ENCODE results near the gene RAN.
"Not testable (repeated sequence)": the region's sequence is repeated elsewhere in the genome, so short reads cannot be mapped to it uniquely, and the experiment has no call there.

Gene RAN

GRCh38 chr12:130873825-130874224 is 2.0 kb downstream of the RAN start:
- Histone ChIP-seq H3K4me3 (ENCODE audit: low read depth in 1 of 2, low read length in 2 of 2) (no peak overlapping the region), H3K4me1 (ENCODE audit: insufficient read depth, low read length) (peaks cover 23% of the 10 kb centered on the region), H3K36me3 (ENCODE audit: insufficient read depth, low read length) (peaks cover 39% of the 10 kb centered on the region), H3K9me3 (ENCODE audit: low read length) (no peaks in the 10 kb centered on the region), H3K27me3 (ENCODE audit: control insufficient read depth in 1 of 2, insufficient read depth in 2 of 2, low read length in 2 of 2) (no peaks in the 10 kb centered on the region), H3K27ac (ENCODE audit: low read depth, low read length) (no peak overlapping the region), H3K9ac (ENCODE audit: low read length) (no peak overlapping the region)

GRCh38 chr12:130874696-130875095 is 2.8 kb downstream of the RAN start:
- H3K27ac ChIP-seq (ENCODE audit: low read depth, low read length) = no peak overlapping the region

DNA sequence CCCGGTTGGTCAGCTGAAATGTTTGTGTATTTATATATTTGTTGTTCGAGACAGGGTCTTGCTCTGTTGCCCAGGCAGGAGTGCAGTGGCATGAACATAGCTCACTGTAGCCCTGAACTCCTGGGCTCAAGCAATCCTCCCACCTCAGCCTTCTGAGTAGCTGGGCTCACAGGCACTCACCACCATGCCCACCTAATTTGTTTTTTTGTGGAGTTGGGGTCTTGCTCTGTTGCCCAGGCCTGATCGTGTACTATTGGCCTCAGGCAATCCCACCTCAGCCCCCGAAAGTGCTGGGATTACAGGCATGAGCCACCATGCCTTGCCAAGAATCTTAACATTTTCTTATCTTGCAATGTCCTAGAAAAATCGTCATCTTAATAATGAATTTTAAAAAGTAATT is 3.3 kb downstream of the RAN start:
- H3K4me3 ChIP-seq (ENCODE audit: low read depth in 1 of 2, low read length in 2 of 2) = no peak overlapping the region
- H3K4me1 ChIP-seq (ENCODE audit: insufficient read depth, low read length) = peaks cover 23% of the 10 kb centered on the region
- H3K27ac ChIP-seq (ENCODE audit: low read depth, low read length) = no peak overlapping the region
- H3K9me3 ChIP-seq (ENCODE audit: low read length) = no peaks in the 10 kb centered on the region
- no peak overlapping the region for H3K9ac ChIP-seq (ENCODE audit: low read length)
- H3K36me3 ChIP-seq (ENCODE audit: insufficient read depth, low read length) = peaks cover 39% of the 10 kb centered on the region
- H3K27me3 ChIP-seq (ENCODE audit: control insufficient read depth in 1 of 2, insufficient read depth in 2 of 2, low read length in 2 of 2) = no peaks in the 10 kb centered on the region

More at GRCh38 chr12:130874696-130875095, 2.8 kb downstream of the RAN start:
- Histone ChIP-seq H3K9ac (ENCODE audit: low read length) (no peak overlapping the region), H3K4me3 (ENCODE audit: low read depth in 1 of 2, low read length in 2 of 2) (no peak overlapping the region), H3K27me3 (ENCODE audit: control insufficient read depth in 1 of 2, insufficient read depth in 2 of 2, low read length in 2 of 2) (no peaks in the 10 kb centered on the region), H3K4me1 (ENCODE audit: insufficient read depth, low read length) (peaks cover 23% of the 10 kb centered on the region), H3K36me3 (ENCODE audit: insufficient read depth, low read length) (peaks cover 39% of the 10 kb centered on the region), H3K9me3 (ENCODE audit: low read length) (no peaks in the 10 kb centered on the region)

GRCh38 chr12:130875708-130876107 is 3.8 kb downstream of the RAN start:
- not testable (repeated sequence) for H3K4me3 ChIP-seq (ENCODE audit: low read depth in 1 of 2, low read length in 2 of 2); H3K9ac ChIP-seq (ENCODE audit: low read length); H3K27me3 ChIP-seq (ENCODE audit: control insufficient read depth in 1 of 2, insufficient read depth in 2 of 2, low read length in 2 of 2); H3K27ac ChIP-seq (ENCODE audit: low read depth, low read length); H3K9me3 ChIP-seq (ENCODE audit: low read length)
- Histone ChIP-seq H3K4me1 (ENCODE audit: insufficient read depth, low read length) (peaks cover 22% of the 10 kb centered on the region), H3K36me3 (ENCODE audit: insufficient read depth, low read length) (peaks cover 39% of the 10 kb centered on the region)

- H3K9ac ChIP-seq (ENCODE audit: low read length) = no peak overlapping the region
- peaks cover 16% of the 10 kb centered on the region for H3K4me1 ChIP-seq (ENCODE audit: insufficient read depth, low read length)
- no peaks in the 10 kb centered on the region for H3K27me3 ChIP-seq (ENCODE audit: control insufficient read depth in 1 of 2, insufficient read depth in 2 of 2, low read length in 2 of 2)
- H3K27ac ChIP-seq (ENCODE audit: low read depth, low read length) = no peak overlapping the region
- no peak overlapping the region for H3K4me3 ChIP-seq (ENCODE audit: low read depth in 1 of 2, low read length in 2 of 2)
- H3K9me3 ChIP-seq (ENCODE audit: low read length) = no peaks in the 10 kb centered on the region
- peaks cover 39% of the 10 kb centered on the region for H3K36me3 ChIP-seq (ENCODE audit: insufficient read depth, low read length)
These were observed 4.4 kb downstream of the RAN start for GRCh38 chr12:130876297-130876696.

DNA sequence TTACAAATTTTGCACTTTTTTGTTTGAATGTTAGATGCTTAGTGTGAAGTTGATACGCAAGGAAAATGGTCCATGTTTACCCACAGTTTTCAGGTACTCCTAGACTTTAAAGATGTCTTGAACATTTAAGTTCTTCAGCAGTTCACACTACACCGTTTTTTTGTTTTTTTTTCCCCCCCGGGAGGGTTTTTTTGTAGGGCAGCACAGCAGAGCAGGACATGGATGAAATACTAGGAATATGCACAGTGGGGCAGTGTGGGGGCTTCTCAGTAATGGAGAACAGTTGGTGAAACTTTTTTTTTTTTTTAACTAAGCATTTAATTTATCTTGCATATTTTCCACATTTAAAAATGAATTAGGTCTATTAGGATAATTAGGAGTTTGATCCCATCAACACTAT is 4.9 kb downstream of the RAN start:
- H3K4me1 ChIP-seq (ENCODE audit: insufficient read depth, low read length) = peaks cover 16% of the 10 kb centered on the region
- H3K27me3 ChIP-seq (ENCODE audit: control insufficient read depth in 1 of 2, insufficient read depth in 2 of 2, low read length in 2 of 2) = no peaks in the 10 kb centered on the region
- no peak overlapping the region for H3K9ac ChIP-seq (ENCODE audit: low read length)
- H3K36me3 ChIP-seq (ENCODE audit: insufficient read depth, low read length) = peaks cover 39% of the 10 kb centered on the region
- H3K27ac ChIP-seq (ENCODE audit: low read depth, low read length) = no peak overlapping the region
- no peaks in the 10 kb centered on the region for H3K9me3 ChIP-seq (ENCODE audit: low read length)
- H3K4me3 ChIP-seq (ENCODE audit: low read depth in 1 of 2, low read length in 2 of 2) = no peak overlapping the region

- H3K4me1 ChIP-seq (ENCODE audit: insufficient read depth, low read length) = peaks cover 16% of the 10 kb centered on the region
- H3K27ac ChIP-seq (ENCODE audit: low read depth, low read length) = no peak overlapping the region
- H3K4me3 ChIP-seq (ENCODE audit: low read depth in 1 of 2, low read length in 2 of 2) = no peak overlapping the region
- no peaks in the 10 kb centered on the region for H3K9me3 ChIP-seq (ENCODE audit: low read length)
- no peak overlapping the region for H3K9ac ChIP-seq (ENCODE audit: low read length)
- H3K27me3 ChIP-seq (ENCODE audit: control insufficient read depth in 1 of 2, insufficient read depth in 2 of 2, low read length in 2 of 2) = no peaks in the 10 kb centered on the region
- peaks cover 39% of the 10 kb centered on the region for H3K36me3 ChIP-seq (ENCODE audit: insufficient read depth, low read length)
These were observed 5.5 kb downstream of the RAN start for GRCh38 chr12:130877333-130877732.

- no peak overlapping the region for H3K27ac ChIP-seq (ENCODE audit: low read depth, low read length)
- H3K4me1 ChIP-seq (ENCODE audit: insufficient read depth, low read length) = peaks cover 6% of the 10 kb centered on the region
- no peak overlapping the region for H3K4me3 ChIP-seq (ENCODE audit: low read depth in 1 of 2, low read length in 2 of 2)
- no peak overlapping the region for H3K9ac ChIP-seq (ENCODE audit: low read length)
- no peaks in the 10 kb centered on the region for H3K9me3 ChIP-seq (ENCODE audit: low read length)
- peaks cover 30% of the 10 kb centered on the region for H3K36me3 ChIP-seq (ENCODE audit: insufficient read depth, low read length)
- no peaks in the 10 kb centered on the region for H3K27me3 ChIP-seq (ENCODE audit: control insufficient read depth in 1 of 2, insufficient read depth in 2 of 2, low read length in 2 of 2)
These were observed 6.6 kb downstream of the RAN start for GRCh38 chr12:130878193-130879185.

GRCh38 chr12:130879212-130879686 is 7.4 kb downstream of the RAN start:
- Histone ChIP-seq H3K4me1 (ENCODE audit: insufficient read depth, low read length) (no peaks in the 10 kb centered on the region), H3K27ac (ENCODE audit: low read depth, low read length) (no peak overlapping the region), H3K9ac (ENCODE audit: low read length) (no peak overlapping the region), H3K36me3 (ENCODE audit: insufficient read depth, low read length) (peaks cover 23% of the 10 kb centered on the region), H3K27me3 (ENCODE audit: control insufficient read depth in 1 of 2, insufficient read depth in 2 of 2, low read length in 2 of 2) (no peaks in the 10 kb centered on the region), H3K9me3 (ENCODE audit: low read length) (no peaks in the 10 kb centered on the region), H3K4me3 (ENCODE audit: low read depth in 1 of 2, low read length in 2 of 2) (no peak overlapping the region)

- Histone ChIP-seq H3K9me3 (ENCODE audit: low read length) (no peaks in the 10 kb centered on the region), H3K4me3 (ENCODE audit: low read depth in 1 of 2, low read length in 2 of 2) (no peak overlapping the region), H3K27ac (ENCODE audit: low read depth, low read length) (no peak overlapping the region), H3K27me3 (ENCODE audit: control insufficient read depth in 1 of 2, insufficient read depth in 2 of 2, low read length in 2 of 2) (no peaks in the 10 kb centered on the region), H3K4me1 (ENCODE audit: insufficient read depth, low read length) (no peaks in the 10 kb centered on the region), H3K36me3 (ENCODE audit: insufficient read depth, low read length) (peaks cover 16% of the 10 kb centered on the region), H3K9ac (ENCODE audit: low read length) (no peak overlapping the region)
These were observed 8.0 kb downstream of the RAN start for GRCh38 chr12:130879781-130880389.

GRCh38 chr12:130880411-130880885 is 8.6 kb downstream of the RAN start:
- Histone ChIP-seq H3K9ac (ENCODE audit: low read length) (no peak overlapping the region), H3K27ac (ENCODE audit: low read depth, low read length) (no peak overlapping the region), H3K9me3 (ENCODE audit: low read length) (no peaks in the 10 kb centered on the region), H3K4me3 (ENCODE audit: low read depth in 1 of 2, low read length in 2 of 2) (no peak overlapping the region), H3K4me1 (ENCODE audit: insufficient read depth, low read length) (no peaks in the 10 kb centered on the region), H3K36me3 (ENCODE audit: insufficient read depth, low read length) (peaks cover 11% of the 10 kb centered on the region), H3K27me3 (ENCODE audit: control insufficient read depth in 1 of 2, insufficient read depth in 2 of 2, low read length in 2 of 2) (no peaks in the 10 kb centered on the region)

All from muscle layer of colon (tissue), 2 donors.